IPS-NIHi11 (cell line): ENCODE data around the gene UBR4.
"Not testable (repeated sequence)": the region's sequence is repeated elsewhere in the genome, so short reads cannot be mapped to it uniquely, and the experiment has no call there.

ENCODE experiments used
- DNase-seq: peaks from one replicate; pipeline ENCODE4 v3.0.0; 2012; ENCODE audit warnings: mixed read lengths, low spot score

The UBR4 gene

DNA sequence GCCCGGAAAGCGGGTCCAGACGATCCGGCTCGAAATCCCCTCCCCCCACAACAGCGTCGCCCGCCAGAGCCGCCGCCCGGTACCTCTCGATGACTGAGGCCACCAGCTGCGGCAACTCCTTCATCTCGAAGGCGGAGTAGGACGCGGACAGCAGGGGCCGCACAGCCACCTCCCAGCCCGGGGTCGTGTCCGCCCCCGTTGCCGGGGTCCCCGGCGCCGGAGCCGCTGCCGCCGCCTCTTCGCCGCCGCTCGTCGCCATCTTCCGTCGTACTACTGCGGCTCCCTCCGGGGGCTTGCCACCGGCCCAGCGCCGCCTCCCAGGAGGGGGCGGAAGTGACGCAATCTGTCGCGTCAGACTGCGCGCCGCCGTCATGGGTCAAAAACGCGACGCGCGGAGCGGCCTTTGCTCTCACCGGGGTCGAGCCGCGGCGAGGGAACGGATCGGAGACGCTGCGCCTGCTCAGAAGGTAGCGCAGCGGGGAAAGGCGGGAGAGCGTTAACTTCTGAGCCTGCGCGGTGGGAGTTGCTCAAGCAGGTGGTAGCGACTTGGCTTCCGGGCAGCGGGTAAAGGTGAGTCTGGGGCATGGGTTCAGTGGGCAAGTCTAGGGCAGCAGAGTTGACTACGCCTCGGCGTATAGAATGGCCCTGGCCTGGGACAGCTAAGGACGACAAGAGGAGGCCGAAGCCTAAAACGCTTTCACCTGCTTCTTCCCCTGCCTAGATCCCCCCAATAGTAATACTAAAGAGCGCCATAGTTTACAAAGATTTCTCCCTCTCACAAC lies at the start of gene UBR4:
TSS of gene UBR4 (minus strand) at position 277 of the 782 bp plus-strand sequence. CDS start at position 259, 18 bp downstream.
- DNase-seq = peak; percentile 95

DNA sequence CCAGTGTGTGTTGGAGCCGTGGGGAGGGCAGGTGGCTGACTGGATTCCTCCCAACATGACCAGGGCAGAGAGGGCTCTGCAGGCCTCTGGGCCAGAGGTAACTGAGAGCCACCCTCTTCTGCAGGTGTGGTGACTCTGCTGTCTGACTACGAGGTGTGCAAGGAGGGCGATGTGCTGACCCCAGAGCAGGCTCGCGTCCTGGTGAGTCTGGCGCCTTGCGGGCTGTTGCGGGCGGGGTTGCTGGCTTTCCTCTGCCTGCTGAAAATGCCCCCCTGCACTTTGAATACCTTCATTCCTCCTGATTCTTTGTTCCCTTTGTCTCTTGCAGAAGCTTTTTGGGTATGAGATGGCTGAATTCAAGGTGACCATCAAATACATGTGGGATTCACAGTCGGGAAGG lies 48.3 kb upstream of the UBR4 start:
- DNase-seq = no peak

DNA sequence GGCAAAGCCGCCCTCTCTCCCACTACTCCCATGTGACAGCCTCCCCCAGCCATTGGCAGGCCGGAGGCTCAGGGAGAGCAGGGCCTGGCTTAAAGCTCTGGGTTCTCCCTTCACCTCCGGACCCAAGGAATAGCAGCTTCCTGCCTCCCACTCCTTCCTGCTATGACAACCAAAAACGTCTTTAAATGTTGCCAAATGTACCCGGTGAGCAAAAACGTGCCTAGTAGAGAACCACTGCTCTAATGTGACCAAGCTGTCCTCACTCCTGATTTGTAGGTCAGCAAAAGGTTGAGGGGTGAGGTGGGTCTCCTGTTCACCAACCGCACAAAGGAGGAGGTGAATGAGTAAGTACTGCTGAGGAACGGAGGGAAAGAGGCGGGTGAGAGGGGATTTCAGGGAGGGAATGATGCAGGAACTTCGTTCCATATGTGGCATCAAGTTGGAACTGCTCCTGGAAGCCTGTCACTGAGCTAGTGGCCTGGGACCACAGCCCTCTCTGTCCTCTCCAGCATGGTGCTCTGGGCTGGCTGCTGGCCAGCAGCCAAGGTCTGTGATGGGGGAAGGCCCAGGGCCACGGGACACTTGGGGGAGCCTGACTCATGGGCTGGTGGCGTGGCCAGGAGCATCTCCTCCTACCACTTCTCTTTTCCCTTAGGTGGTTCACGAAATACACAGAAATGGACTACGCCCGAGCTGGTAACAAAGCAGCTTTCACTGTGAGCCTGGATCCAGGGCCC lies 47.3 kb upstream of the UBR4 start:
- no peak for DNase-seq

DNA sequence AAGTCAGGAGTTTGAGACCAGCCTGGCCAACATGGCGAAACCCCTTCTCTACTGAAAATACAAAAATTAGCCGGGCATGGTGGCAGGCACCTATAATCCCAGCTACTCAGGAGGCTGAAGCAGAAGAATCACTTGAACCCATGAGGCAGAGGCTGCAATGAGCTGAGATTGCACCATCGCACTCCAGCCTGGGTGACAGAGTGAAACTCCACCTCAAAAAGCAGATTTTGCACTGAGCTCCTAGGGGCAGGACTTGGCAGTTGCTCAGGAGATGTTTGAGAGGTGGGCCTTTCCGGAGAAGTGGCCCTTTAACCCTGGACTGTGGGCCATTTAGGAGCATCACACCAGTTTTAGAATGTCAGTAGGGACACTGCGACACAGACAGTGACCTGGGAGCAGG lies 46.2 kb upstream of the UBR4 start:
- DNase-seq = not testable (repeated sequence)

DNA sequence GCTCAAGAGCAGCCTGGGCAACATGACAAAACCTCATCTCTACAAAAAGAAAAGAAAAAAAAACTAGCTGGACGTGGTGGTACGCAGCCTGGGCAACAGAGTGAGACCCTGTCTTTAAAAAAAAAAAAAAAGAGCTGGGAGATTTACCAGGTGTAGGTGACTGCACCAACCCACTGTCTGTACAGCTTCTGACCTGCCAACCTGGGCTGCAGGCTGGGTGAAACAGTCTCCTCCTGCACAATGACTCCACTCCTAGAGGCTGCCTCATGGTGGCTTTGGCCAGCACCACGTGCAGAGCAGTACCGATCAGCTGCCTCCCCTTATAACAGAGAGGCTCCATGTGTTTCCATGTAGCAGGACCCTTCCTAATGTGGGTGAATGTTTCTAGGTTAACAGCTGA lies 45.2 kb upstream of the UBR4 start:
- DNase-seq = no peak

DNA sequence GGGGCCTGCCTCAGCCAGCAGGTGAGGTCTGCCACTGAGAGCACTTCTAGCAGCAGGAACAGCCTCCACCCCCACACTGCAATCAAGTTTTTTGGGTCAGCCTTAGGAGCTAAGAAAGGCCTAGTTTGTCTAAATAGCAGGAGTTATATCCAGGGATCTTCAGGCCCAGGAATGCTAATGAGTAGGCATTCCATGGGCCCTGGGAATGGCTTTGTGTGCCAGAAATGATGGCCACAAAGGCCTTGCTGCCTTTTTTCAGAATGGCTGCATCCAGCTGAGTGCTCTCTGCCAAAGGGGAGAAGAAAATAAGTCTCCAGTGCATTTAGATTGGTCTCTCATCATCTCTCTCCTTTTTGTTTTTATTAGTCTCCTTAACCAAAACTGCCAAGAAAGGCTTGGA lies 44.4 kb upstream of the UBR4 start:
- DNase-seq = no peak

DNA sequence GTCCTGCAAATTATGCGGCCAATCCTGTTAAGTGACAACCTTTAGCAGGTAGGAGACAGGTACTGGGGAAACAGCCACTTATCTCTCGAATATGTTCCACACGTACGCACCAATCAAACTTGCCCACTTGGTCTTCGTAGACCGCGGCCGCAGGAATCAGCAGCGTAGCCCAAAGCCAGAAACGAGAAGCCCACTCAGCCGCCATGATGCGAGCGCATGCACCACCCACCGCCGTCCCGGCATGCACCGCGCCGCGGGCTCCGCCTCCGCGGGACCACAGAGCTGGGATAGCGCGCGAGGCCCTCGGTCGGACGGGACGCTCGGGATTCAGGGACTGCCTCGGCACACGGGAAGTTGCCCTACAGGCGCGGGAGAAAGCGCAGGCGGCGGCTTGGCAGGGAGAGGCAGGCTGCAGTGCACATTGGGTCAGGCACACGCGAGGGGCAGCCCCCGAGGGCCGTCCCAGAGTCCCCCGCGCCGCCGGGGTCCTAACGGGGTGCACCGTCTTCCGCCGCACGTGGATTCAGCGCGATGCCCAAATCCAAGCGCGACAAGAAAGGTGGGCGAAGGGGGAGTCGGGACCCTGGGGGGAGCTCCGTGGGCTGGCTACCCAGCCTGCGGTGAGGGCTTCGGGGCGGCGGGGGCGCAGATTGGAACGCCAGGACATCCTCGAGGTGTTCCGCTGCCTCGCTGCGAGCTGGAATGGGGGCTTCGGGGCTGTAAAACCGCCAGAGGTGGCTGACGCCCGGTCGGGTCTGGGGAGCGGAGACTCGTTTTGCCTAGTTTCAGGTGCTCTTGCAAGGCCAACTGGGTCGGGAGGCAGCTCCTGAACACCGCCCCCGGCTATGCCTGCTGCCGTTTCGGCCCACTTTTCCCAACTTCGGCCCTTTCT lies 41.5 kb upstream of the UBR4 start, which contains the start of the genes EMC1 and MRTO4:
TSS of gene EMC1 (minus strand) at position 220 of the 892 bp plus-strand sequence. CDS start at position 205, 15 bp downstream.
TSS of gene MRTO4 (plus strand) at position 501 of the 892 bp plus-strand sequence. CDS start at position 532, 31 bp downstream.
- DNase-seq = peak; percentile 98

DNA sequence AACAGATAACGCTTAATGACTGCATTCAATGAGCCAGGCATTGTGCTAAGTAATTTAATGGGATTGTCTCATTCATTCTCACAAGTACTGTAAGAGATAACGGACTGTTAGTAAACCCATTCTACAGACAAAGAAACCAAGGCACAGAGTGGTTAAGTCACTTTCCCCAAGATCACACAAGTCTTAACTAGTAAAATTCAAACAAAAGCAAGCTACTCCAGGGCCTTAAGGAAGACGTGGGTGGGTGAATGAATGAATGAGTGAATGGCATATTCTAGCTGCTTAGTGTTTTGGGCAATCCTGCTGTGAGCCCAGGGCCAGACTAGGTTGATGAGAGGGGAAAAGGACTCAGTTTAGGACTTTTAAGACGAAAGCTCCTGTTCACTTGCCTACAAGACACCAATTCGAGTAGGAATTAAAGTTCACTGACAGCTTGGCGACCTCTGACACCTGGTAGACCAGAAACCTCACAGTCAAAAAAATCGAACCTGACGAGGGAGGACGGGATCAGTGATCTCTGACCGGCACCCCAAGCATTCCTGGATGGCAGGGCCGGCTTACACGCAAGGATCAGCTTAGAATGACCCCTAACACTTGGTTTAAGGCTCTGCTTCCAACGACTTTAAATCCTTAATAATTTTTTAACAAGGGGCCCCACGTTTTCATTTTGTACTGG lies 40.7 kb upstream of the UBR4 start:
- no peak for DNase-seq

DNA sequence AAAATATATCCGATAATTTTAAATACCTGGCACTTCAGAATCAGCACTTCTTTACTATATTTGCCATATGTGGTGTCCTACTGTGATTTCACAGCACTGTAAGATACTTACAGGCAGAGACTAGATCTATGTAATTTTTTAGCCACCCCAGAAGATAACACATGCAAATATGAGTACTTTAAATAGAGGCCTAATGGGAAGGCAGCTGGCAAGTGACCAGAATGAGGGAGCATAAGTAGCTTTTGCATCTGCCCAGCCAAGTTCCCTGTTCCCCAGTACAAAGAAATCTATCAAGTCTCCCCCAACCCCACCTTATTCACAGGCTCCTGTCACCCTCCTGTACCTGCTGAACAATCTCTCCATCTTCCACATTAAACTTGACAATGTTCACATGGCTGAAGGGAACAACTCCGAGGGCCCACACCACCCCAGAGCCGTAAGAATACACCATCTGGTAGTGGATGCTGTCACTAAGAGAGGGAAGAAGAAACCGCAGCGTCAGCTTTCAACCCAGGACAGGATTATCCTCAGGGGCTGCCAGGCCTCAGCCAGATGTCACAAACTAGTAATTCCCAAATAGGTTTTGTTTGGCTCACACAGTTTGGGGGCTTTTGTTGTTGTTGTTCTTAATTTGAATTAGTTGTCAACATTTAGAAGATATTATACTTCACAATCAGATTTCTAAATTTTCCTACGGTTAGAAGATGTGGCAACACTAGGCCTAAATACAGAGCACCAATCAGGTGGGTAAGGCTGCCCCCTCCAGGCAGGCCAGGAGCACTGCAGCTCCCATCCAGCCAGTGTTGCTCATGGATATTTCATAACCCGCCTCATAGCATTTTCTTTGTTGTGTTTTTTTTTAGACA lies 30.8 kb upstream of the UBR4 start:
- peak; percentile 90 for DNase-seq

DNA sequence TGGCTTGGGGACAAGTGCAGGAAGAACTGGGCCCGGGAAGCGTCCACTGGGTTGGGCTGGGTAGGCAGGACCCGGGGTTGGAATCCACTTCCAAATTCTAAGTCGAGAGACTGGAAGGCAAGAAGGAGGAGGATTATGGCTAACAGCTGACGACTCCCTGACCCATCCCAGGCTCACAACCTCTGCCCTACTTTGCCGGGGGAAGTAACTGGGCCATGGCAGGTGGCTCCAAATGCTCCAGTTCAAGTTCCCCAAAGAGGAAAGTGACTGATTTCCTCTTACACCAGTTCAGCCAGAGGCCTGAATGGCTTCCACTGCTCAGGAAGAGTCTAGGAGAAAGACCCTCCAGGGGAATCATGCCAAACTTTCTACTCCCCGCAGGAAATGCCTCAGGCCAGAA lies 29.8 kb upstream of the UBR4 start:
- DNase-seq = no peak

DNA sequence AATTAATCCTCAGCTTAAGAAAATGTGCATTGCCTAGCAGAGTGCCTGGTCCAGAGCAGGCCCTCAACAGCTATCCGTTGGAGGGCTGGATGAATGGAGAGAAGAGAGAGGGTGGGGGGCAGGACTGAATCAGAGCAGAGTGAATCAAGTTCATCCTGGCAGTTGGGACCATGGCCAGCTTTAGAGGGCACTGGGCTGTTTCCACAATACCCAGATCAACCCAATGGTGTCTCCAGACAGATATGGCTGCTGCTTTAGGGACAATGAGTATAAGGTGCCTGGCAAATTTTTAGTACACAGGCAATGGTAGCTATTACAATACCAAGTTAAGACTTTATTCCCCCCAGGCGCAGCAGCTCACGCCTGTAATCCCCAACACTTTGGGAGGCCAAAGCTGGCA lies 24.2 kb upstream of the UBR4 start:
- no peak for DNase-seq

DNA sequence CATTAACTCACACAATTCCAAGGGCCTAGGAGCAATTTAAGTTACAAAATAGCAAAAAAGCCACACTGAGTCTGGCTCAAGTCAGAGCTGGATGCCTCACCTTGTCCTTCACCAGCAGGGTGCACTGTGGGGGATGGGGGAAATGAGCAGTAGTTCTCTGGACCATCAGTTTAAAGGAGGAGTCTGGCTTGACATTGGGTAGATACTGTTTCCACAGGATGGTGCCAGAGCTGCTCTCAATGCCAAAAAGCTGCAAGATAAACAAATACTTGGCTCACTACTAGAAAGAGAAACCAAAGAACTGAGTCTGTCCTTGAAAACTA lies 22.4 kb upstream of the UBR4 start:
- DNase-seq = no peak

DNA sequence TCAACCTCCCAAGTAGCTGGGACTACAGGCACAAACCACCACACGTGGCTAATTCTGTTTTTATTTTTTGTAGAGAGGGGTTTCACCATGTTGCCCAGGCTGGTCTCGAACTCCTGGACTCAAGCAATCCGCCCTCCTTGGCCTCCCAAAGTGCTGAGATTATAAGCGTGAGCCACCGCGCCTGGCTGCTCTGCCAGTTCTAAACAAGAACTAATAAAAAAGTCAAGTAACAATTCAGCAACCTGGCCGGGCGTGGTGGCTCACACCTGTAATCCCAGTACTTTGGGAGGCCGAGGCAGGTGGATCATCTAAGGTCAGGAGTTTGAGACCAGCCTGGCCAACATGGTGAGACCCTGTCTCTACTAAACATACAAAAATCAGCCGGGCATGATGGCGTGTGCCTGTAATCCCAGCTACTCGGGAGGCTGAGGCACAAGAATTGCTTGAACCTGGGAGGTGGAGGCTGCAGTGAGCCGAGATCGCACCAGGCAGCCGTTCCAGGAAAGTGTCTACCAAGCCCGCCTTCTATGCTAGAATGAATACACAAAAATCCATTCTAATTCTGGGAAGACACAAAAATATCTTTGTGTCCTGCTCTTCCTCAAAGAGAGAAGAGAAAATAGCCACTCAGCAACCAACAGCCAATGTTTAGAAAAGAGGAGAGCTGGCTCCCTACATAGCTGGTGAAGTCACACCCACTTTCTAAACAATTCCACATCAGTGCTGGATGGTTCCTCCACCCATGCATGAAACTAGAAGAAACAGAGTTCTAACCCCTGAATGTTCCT lies 21.9 kb upstream of the UBR4 start:
- not testable (repeated sequence) for DNase-seq

DNA sequence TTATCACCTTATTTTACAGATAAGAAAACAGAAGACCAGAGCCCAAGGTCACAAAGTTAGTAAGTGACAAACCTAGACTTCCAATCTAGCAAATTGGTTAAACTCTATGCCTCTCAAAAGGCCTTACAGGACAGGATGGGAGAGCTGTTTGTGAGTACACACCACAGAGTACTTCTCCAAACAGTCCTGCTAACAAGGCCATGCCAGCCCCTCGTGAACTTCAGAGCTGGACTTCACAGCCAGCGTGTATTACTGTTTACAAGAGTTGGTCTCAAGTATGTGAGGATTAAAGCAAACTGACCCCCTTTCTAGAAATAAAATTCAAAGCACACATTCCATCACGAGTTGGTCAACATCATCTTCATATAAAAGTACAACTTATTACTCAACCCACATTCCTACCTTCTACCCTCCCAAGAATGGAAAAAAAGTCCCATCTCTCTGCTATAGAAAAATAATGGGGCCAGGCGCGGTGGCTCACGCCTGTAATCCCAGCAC lies 19.8 kb upstream of the UBR4 start:
- DNase-seq = no peak

DNA sequence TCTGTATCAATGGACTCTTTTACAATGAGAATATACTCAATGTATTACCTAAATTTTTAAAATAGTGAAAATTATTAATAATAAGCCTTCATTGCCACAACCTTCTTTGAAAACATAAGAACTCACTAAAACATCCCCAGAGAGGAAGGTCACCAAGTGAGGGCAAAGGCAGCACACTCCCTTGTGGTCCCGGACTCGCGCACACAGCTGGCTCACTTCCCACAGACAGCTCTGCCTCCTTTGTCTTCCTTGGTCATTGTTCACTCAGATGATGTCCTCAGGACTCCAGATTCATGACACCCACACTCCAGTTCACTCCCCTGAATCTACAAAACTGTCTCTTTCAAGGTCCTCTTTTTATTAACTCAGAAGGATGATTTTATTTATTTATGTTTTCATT lies 19.2 kb upstream of the UBR4 start:
- no peak for DNase-seq

DNA sequence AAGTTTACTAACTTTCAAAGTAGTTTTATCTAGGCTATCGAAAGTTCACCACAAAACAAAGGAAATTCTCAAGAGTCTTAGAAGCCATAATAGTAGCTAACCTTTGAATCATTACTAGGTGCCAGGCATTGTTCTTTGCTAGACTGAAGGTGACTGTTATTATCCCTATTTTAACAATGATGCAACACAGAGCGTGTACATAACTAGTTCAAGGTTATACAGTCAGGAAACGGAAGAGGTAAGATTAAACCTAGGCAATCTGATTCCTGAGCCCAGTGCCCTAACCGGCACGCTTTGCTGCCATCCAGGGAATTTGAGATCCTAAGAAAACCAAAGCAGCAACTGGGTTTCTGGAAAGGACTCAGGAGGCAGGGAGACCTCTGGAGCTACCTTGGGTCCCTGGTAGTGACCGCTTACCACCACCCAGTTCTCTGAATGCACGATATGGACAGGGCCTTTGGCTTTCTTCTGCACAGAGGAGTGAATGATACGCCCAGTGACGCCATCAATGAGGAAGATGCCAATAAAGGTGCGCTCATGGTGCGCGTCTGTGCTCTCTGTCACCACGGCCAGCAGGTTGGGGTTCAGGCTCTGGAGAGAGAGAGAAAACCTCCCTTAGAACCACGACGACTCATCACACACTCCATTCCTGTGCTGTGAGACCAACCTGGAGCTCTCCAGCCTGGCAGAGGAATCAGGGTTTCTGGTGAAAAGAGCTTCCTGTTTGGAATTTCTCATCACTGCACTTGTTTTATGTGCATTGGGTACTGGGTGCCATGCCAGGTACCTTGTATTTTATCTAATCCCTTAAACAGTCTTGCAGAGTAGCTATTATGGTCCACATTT lies 13.1 kb upstream of the UBR4 start:
- DNase-seq = no peak

DNA sequence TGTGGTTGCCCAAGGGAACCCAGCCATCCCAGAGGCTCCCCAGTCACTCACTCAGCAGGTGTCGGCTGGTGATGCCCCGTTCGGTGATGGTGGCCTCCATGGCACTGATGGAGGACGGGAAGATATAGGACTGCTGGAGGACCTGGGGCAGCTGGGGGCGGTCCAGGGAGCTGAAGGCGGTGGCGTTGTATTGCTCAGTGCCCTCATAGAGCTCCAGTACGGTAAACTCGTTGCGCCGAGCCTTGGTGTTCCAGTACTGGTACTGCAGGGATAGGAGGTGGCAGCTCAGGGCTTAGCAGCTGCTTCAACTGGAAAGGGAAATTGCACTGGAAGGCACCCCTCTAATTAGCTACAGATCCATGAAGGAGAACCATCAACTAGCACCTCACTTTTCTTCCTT lies 12.5 kb upstream of the UBR4 start:
- DNase-seq = no peak

DNA sequence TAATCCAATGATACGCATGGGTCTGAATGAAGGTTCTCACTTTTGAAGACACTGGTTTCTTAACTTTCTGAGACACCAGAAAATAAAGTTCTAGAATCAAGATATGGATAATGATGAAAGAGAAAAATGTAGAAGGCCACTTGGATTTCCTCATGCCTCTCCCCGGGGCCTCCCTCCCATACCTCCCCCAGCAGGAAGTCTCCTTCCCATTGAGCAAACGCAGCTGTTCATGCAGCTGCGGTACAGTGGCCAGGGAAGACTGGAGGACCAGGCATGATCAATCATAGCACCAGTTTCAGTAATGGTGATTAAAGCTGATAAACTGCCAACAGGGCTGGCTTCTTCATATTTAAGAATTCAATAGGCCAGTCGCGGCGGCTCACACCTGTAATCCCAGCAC lies 10.9 kb upstream of the UBR4 start:
- DNase-seq = no peak
